ENCODE data around the gene PIGL.
A peak's percentile ranks its signal among the peaks of the same experiment; 100 is the strongest.
"Not testable (repeated sequence)": the region's sequence is repeated elsewhere in the genome, so short reads cannot be mapped to it uniquely, and the experiment has no call there.

PIGL gene

GRCh38 chr17:16214190-16215001 is 2.6 kb upstream of the PIGL start:
- H3K4me3 ChIP-seq (ENCODE audit: low read depth, low read length), result peak overlapping the region; percentile 95
- no peak for TF ChIP-seq CTCF (IDR thresholded peaks at IDR 0.05; ENCODE audit: low read depth, low read length)

GRCh38 chr17:16215002-16215272 is 2.1 kb upstream of the PIGL start:
- peak overlapping the region; percentile 95 for H3K4me3 ChIP-seq (ENCODE audit: low read depth, low read length)
- no peak for TF ChIP-seq CTCF (IDR thresholded peaks at IDR 0.05; ENCODE audit: low read depth, low read length)

GRCh38 chr17:16215273-16215964 is 1.6 kb upstream of the PIGL start, which contains the start of gene NCOR1:
Gene NCOR1 (minus strand): TSS chr17:16215534. CDS start chr17:16194569, 20,965 bp downstream.
- peak within 1 kb of the TSS; percentile 95 for H3K4me3 ChIP-seq (ENCODE audit: low read depth, low read length)
- peak; percentile 12; the same call in 1 of the 2 replicates for TF ChIP-seq CTCF (IDR thresholded peaks at IDR 0.05; ENCODE audit: low read depth, low read length)

- H3K4me3 ChIP-seq (ENCODE audit: low read depth, low read length), result peak overlapping the region; percentile 95
- no peak for TF ChIP-seq CTCF (IDR thresholded peaks at IDR 0.05; ENCODE audit: low read depth, low read length)
These were observed 1.1 kb upstream of the PIGL start for GRCh38 chr17:16215965-16216316.

- peak overlapping the region; percentile 99 for H3K4me3 ChIP-seq (ENCODE audit: low read depth, low read length)
These were observed 539 bp upstream of the PIGL start for GRCh38 chr17:16216341-16217001.

GRCh38 chr17:16222406-16222805 is 5.4 kb downstream of the PIGL start:
- no peak for TF ChIP-seq CTCF (IDR thresholded peaks at IDR 0.05; ENCODE audit: low read depth, low read length)
- H3K4me3 ChIP-seq (ENCODE audit: low read depth, low read length), result no peak overlapping the region

- not testable (repeated sequence) for H3K4me3 ChIP-seq (ENCODE audit: low read depth, low read length)
These were observed 13.0 kb downstream of the PIGL start for GRCh38 chr17:16229912-16230561.

GRCh38 chr17:16232391-16232790 is 15.4 kb downstream of the PIGL start:
- no peak for TF ChIP-seq CTCF (IDR thresholded peaks at IDR 0.05; ENCODE audit: low read depth, low read length)
- H3K4me3 ChIP-seq (ENCODE audit: low read depth, low read length), result no peak overlapping the region

All from WI38 (cell line).